ENCODE measurements around the gene TBC1D9. TPM values are rescaled to one million over a fixed set of nuclear protein-coding genes. Genes with fewer than 3 reads are reported as not detected.

The TBC1D9 gene
- total and polyA plus RNA-seq, 4 donors = 9.0 to 52.6 (median 24.5) TPM

- H3K9ac ChIP-seq (ENCODE audit: insufficient read depth in 1 of 2, low read length in 2 of 2) = peak overlapping the region in 1 of 2 donors; percentile 76
- DNase-seq (peak in 2 of 3 donors; percentile 14), ATAC-seq (ENCODE audit: insufficient read depth, low FRiP score) (no peak)
- no peaks in the 10 kb centered on the region for H3K9me3 ChIP-seq (ENCODE audit: control insufficient read depth in 4 of 4, insufficient read depth in 3 of 4, low read length in 3 of 4)
- no peak overlapping the region for H3K4me3 ChIP-seq
- peaks cover 0 to 25% (median 8%) of the 10 kb centered on the region in 4 donors for H3K36me3 ChIP-seq (ENCODE audit: control insufficient read depth in 4 of 4, insufficient read depth in 4 of 4, low read length in 4 of 4)
- 59 to 78% methylated on average over 6 of the region's 6 CpGs for WGBS, 2 donors
- TF ChIP-seq CTCF (IDR thresholded peaks at IDR 0.05; ENCODE audit: control extremely low read depth, extremely low read depth) = no peak
- no peak overlapping the region for H3K27ac ChIP-seq (ENCODE audit: low read depth in 1 of 2, low read length in 1 of 2)
- H3K4me1 ChIP-seq (ENCODE audit: control insufficient read depth in 5 of 5, insufficient read depth in 5 of 5, low read length in 5 of 5) = peaks cover 0 to 15% (median 2%) of the 10 kb centered on the region in 5 donors
- no peaks in the 10 kb centered on the region for H3K27me3 ChIP-seq (ENCODE audit: control insufficient read depth in 3 of 3, insufficient read depth in 3 of 3, low read length in 2 of 3)
These were observed 115.1 kb downstream of the TBC1D9 start for GRCh38 chr4:140641105-140641555.

GRCh38 chr4:140640150-140640748 is 115.9 kb downstream of the TBC1D9 start:
- no peak for TF ChIP-seq CTCF (IDR thresholded peaks at IDR 0.05; ENCODE audit: control extremely low read depth, extremely low read depth)
- Histone ChIP-seq H3K27ac (ENCODE audit: low read depth in 1 of 2, low read length in 1 of 2) (no peak overlapping the region), H3K27me3 (ENCODE audit: control insufficient read depth in 3 of 3, insufficient read depth in 3 of 3, low read length in 2 of 3) (no peaks in the 10 kb centered on the region), H3K9ac (ENCODE audit: insufficient read depth in 1 of 2, low read length in 2 of 2) (no peak overlapping the region), H3K4me1 (ENCODE audit: control insufficient read depth in 5 of 5, insufficient read depth in 5 of 5, low read length in 5 of 5) (peaks cover 0 to 15% (median 4%) of the 10 kb centered on the region in 5 donors), H3K9me3 (ENCODE audit: control insufficient read depth in 4 of 4, insufficient read depth in 3 of 4, low read length in 3 of 4) (no peaks in the 10 kb centered on the region), H3K4me3 (no peak overlapping the region), H3K36me3 (ENCODE audit: control insufficient read depth in 4 of 4, insufficient read depth in 4 of 4, low read length in 4 of 4) (peaks cover 2 to 23% (median 10%) of the 10 kb centered on the region in 4 donors)
- 85% methylated on average over 6 of the region's 6 CpGs for WGBS, 2 donors
- no peak for ATAC-seq (ENCODE audit: insufficient read depth, low FRiP score)
- DNase-seq = no peak

GRCh38 chr4:140639066-140639465 is 117.1 kb downstream of the TBC1D9 start:
- ATAC-seq (ENCODE audit: insufficient read depth, low FRiP score) (no peak), DNase-seq (no peak)
- no peak overlapping the region for H3K4me3 ChIP-seq
- H3K9ac ChIP-seq (ENCODE audit: insufficient read depth in 1 of 2, low read length in 2 of 2) = no peak overlapping the region
- peaks cover 0 to 15% (median 4%) of the 10 kb centered on the region in 5 donors for H3K4me1 ChIP-seq (ENCODE audit: control insufficient read depth in 5 of 5, insufficient read depth in 5 of 5, low read length in 5 of 5)
- TF ChIP-seq CTCF (IDR thresholded peaks at IDR 0.05; ENCODE audit: control extremely low read depth, extremely low read depth) = no peak
- H3K9me3 ChIP-seq (ENCODE audit: control insufficient read depth in 4 of 4, insufficient read depth in 3 of 4, low read length in 3 of 4) = no peaks in the 10 kb centered on the region
- no peak overlapping the region for H3K27ac ChIP-seq (ENCODE audit: low read depth in 1 of 2, low read length in 1 of 2)
- no peaks in the 10 kb centered on the region for H3K27me3 ChIP-seq (ENCODE audit: control insufficient read depth in 3 of 3, insufficient read depth in 3 of 3, low read length in 2 of 3)
- peaks cover 4 to 16% (median 10%) of the 10 kb centered on the region in 4 donors for H3K36me3 ChIP-seq (ENCODE audit: control insufficient read depth in 4 of 4, insufficient read depth in 4 of 4, low read length in 4 of 4)
- 94 to 96% methylated on average over 7 of the region's 7 CpGs for WGBS, 2 donors
